ENCODE results near the gene LINGO4. TPM values are rescaled to one million over a fixed set of nuclear protein-coding genes. Genes with fewer than 3 reads are reported as not detected.

LINGO4 gene
- total and polyA plus RNA-seq, 2 donors (not counting 1 experiment from before 2014, with no cell fraction given): not detected

GRCh38 chr1:151809290-151809984, 4.2 kb upstream of the LINGO4 start:
- no peaks in the 10 kb centered on the region for H4K20me1 ChIP-seq (ENCODE audit: control insufficient read depth, insufficient read depth, low read length, poor library complexity, severe bottlenecking)
- CTCF ChIA-PET: no interaction called here

More at GRCh38 chr1:151809290-151809984, 4.2 kb upstream of the LINGO4 start:
- H3K27me3 Mint-ChIP-seq: peaks cover 15% of the 10 kb centered on the region
- DNase-seq (no peak), ATAC-seq (ENCODE audit: low read depth) (no peak)
- H3K79me2 ChIP-seq (ENCODE audit: control insufficient read depth, insufficient read depth, low read length): no peaks in the 10 kb centered on the region
- H2AFZ ChIP-seq (ENCODE audit: insufficient read depth, low read depth, low read length, poor library complexity, severe bottlenecking): no peak overlapping the region
- H3K4me1 ChIP-seq (ENCODE audit: control insufficient read depth in 2 of 2, insufficient read depth in 2 of 2, low read length in 2 of 2): peaks cover 2 to 3% of the 10 kb centered on the region in 2 donors
- H3K27me3 ChIP-seq (replicated peaks in 1 of 4; ENCODE audit: control extremely low read depth in 1 of 4, control insufficient read depth in 3 of 4, insufficient read depth in 4 of 4, low read length in 3 of 4): no peaks in the 10 kb centered on the region
- H3K9me3 Mint-ChIP-seq (ENCODE audit: insufficient read depth): no peaks in the 10 kb centered on the region
- H3K27ac Mint-ChIP-seq: no peak overlapping the region
- H3K9me3 ChIP-seq (ENCODE audit: control extremely low read depth in 1 of 3, control insufficient read depth in 2 of 3, insufficient read depth in 1 of 3, low read length in 2 of 3): no peaks in the 10 kb centered on the region
- no peak overlapping the region for H3K4me2 ChIP-seq (replicated peaks; ENCODE audit: low read depth, low read length, poor library complexity, severe bottlenecking)
- 67% methylated on average over 2 of the region's 8 CpGs for WGBS (ENCODE audit: insufficient coverage)
- H3K27ac ChIP-seq (ENCODE audit: low read length in 2 of 2): no peak overlapping the region
- no peak overlapping the region for H3K4me3 Mint-ChIP-seq
- H3K4me1 Mint-ChIP-seq: peaks cover 4% of the 10 kb centered on the region
- no peak overlapping the region for H3K4me3 ChIP-seq (ENCODE audit: control extremely low read depth in 1 of 5, extremely low read depth in 1 of 5, insufficient read depth in 1 of 5, low read depth in 2 of 5, low read length in 4 of 5)
- TF ChIP-seq EZH2 (IDR thresholded peaks at IDR 0.05; ENCODE audit: borderline replicate concordance, insufficient read depth, low read depth, low read length, poor library complexity, severe bottlenecking) (no peak), CTCF (IDR thresholded peaks at IDR 0.05) (no peak)
- H3K9ac ChIP-seq (ENCODE audit: low read length): no peak overlapping the region
- POLR2A ChIA-PET: interaction anchor here (0.6 kb wide), 1 partner anchor 580 kb away, joined by 6 read pairs; no protein-coding TSS in a partner anchor
- intact Hi-C loops (cut with micrococcal nuclease): no loop called here
- H3K36me3 ChIP-seq (replicated peaks in 1 of 2; ENCODE audit: control extremely low read depth in 1 of 2, control insufficient read depth in 1 of 2, extremely low read depth in 1 of 2, insufficient read depth in 2 of 2, low read length in 1 of 2): no peaks in the 10 kb centered on the region

Data from B cell (primary cell).